Mammary epithelial cell (primary cell): ENCODE measurements around the gene CDKN2B-AS1.

Experiments used
- CTCF ChIP-seq, 2 donors: IDR thresholded peaks in 1 of 2; conservative IDR thresholded peaks in 1 of 2; 2 replicates each; pipeline ENCODE4 v1.5.1; 2011 to 2012; ENCODE audit warnings: inconsistent platforms in 2 of 2, low read length in 2 of 2, mild to moderate bottlenecking in 2 of 2, control low read depth in 1 of 2, low read depth in 1 of 2; ENCODE audit not compliant: insufficient read depth in 1 of 2; ENCODE audit errors: extremely low read depth in 1 of 2
- EZH2 ChIP-seq: IDR thresholded peaks from 2 replicates; pipeline ENCODE4 v1.6.1; 2012; ENCODE audit warnings: low read length, inconsistent platforms, borderline replicate concordance

- no peak for TF ChIP-seq CTCF (conservative IDR thresholded peaks at IDR 0.05 in 1 of 2, IDR thresholded peaks at IDR 0.05 in 1 of 2; ENCODE audit: extremely low read depth in 1 of 2, insufficient read depth in 1 of 2, low read depth in 1 of 2, low read length in 2 of 2)
- no peak for TF ChIP-seq EZH2
Observed at GRCh38 chr9:22035591-22036011, 41.0 kb downstream of the CDKN2B-AS1 start.
